ENCODE results near the gene MARS1.

The MARS1 gene

GRCh38 chr12:57473886-57474285, 14.0 kb upstream of the MARS1 start:
- Histone ChIP-seq H3K4me3 (replicated peaks; ENCODE audit: insufficient read depth, low read length) (no peak overlapping the region), H3K27ac (replicated peaks) (no peak overlapping the region), H3K27me3 (ENCODE audit: insufficient read depth, poor library complexity, severe bottlenecking) (no peaks in the 10 kb centered on the region)
- DNase-seq (ENCODE audit: low read depth in 1 of 2, low spot score in 1 of 2): no peak
- TF ChIP-seq POLR2AphosphoS5 (IDR thresholded peaks at IDR 0.05; ENCODE audit: low read depth) (no peak), REST (IDR thresholded peaks at IDR 0.05; ENCODE audit: insufficient replicate concordance, low read depth) (no peak), SPI1 (IDR thresholded peaks at IDR 0.05; ENCODE audit: borderline replicate concordance, low read depth) (no peak), CTCF (IDR thresholded peaks at IDR 0.05; ENCODE audit: insufficient read depth, low read length) (no peak), GABPA (IDR thresholded peaks at IDR 0.05; ENCODE audit: low read depth) (no peak)

GRCh38 chr12:57474430-57474829, 13.4 kb upstream of the MARS1 start:
- no peak overlapping the region for H3K4me3 ChIP-seq (replicated peaks; ENCODE audit: insufficient read depth, low read length)
- H3K27me3 ChIP-seq (ENCODE audit: insufficient read depth, poor library complexity, severe bottlenecking): no peaks in the 10 kb centered on the region
- no peak for TF ChIP-seq SPI1 (IDR thresholded peaks at IDR 0.05; ENCODE audit: borderline replicate concordance, low read depth)
- no peak for TF ChIP-seq CTCF (IDR thresholded peaks at IDR 0.05; ENCODE audit: insufficient read depth, low read length)
- TF ChIP-seq GABPA (IDR thresholded peaks at IDR 0.05; ENCODE audit: low read depth): no peak
- no peak for TF ChIP-seq REST (IDR thresholded peaks at IDR 0.05; ENCODE audit: insufficient replicate concordance, low read depth)
- no peak for TF ChIP-seq POLR2AphosphoS5 (IDR thresholded peaks at IDR 0.05; ENCODE audit: low read depth)
- no peak for DNase-seq (ENCODE audit: low read depth in 1 of 2, low spot score in 1 of 2)
- no peak overlapping the region for H3K27ac ChIP-seq (replicated peaks)

DNA sequence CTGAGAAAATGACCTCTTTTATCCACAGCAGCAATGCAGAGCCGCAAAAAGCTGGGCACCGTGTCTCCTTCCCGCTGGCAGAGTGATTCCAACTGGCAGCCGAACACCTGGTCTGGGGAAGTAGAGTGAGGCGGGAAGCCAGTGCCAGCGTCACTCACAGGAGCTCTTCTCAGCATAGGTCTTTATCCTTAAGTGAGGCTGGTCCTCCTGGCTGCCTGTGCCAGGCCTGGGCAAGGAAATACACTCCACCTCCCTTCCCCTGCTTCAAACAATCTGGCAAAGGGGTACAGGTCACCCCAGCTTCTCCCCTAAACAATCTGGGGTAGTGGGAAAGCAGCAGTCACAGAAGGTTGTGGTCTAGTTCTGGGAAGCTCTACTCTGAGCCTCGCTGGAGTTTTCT, 13.0 kb upstream of the MARS1 start:
- TF ChIP-seq CTCF (IDR thresholded peaks at IDR 0.05; ENCODE audit: insufficient read depth, low read length) (no peak), SPI1 (IDR thresholded peaks at IDR 0.05; ENCODE audit: borderline replicate concordance, low read depth) (no peak), POLR2AphosphoS5 (IDR thresholded peaks at IDR 0.05; ENCODE audit: low read depth) (no peak), REST (IDR thresholded peaks at IDR 0.05; ENCODE audit: insufficient replicate concordance, low read depth) (no peak), GABPA (IDR thresholded peaks at IDR 0.05; ENCODE audit: low read depth) (no peak)
- Histone ChIP-seq H3K27ac (replicated peaks) (no peak overlapping the region), H3K27me3 (ENCODE audit: insufficient read depth, poor library complexity, severe bottlenecking) (no peaks in the 10 kb centered on the region), H3K4me3 (replicated peaks; ENCODE audit: insufficient read depth, low read length) (no peak overlapping the region)
- no peak for DNase-seq (ENCODE audit: low read depth in 1 of 2, low spot score in 1 of 2)

Data from HL-60 (cell line).